K562 (cell line): ENCODE data around the gene ARMCX6. TPM values are rescaled to one million over a fixed set of nuclear protein-coding genes. Genes with fewer than 3 reads are reported as not detected.

Source experiments
- ATAC-seq: fragments of 200-7000 bp; cut with Tn5 transposase; 3 replicates; pipeline ENCODE4 v1.9.1; 2020; ENCODE audit warnings: moderate library complexity
- BruUV-seq: library from RNA; stranded (reverse); fragments of 400-500 nt; replicated peaks from 2 replicates; lab custom pipeline; 2021; lab: Mats Ljungman, UMichigan
- CTCF ChIA-PET: fragments of 300-600 bp; formaldehyde crosslinking; extraction: SDS; loops from one replicate; lab custom pipeline; 2021; ENCODE audit warnings: low intra/inter-chr PET ratio; lab: Yijun Ruan, JAX
- POLR2A ChIA-PET: fragments of 300-600, 350-650 bp; sonication (Branson Sonifier 250); formaldehyde crosslinking; extraction: SDS; loops from one replicate; lab custom pipeline; 2021; ENCODE audit warnings: antibody characterized with exemption, inconsistent platforms; lab: Yijun Ruan, JAX
- DNase-seq, 4 experiments: peaks; one replicate each; pipeline versions ENCODE4 v3.0.0 to v3.0.0-alpha.2; 2011 to 2018; ENCODE audit warnings: low spot score in 3 of 4, mixed read lengths in 3 of 4; ENCODE audit errors: extremely low read depth in 1 of 4
- FAIRE-seq: peaks from 2 replicates; lab custom pipeline; 2011; peaks lifted over from hg19 to GRCh38; lab: Jason Lieb, UNC
- H2AFZ ChIP-seq: 2 replicates; pipeline ENCODE4 v1.6.0; 2011; ENCODE audit warnings: low read depth, low read length, control low read depth, inconsistent platforms
- H3K27ac ChIP-seq: fragments of 200-600 bp; 3 replicates; pipeline ENCODE4 v1.8.0; 2011; ENCODE audit warnings: low read depth, mild to moderate bottlenecking, control low read depth, inconsistent platforms, low read length, moderate library complexity, mixed read lengths; ENCODE audit errors: extremely low read depth
- H3K27me3 ChIP-seq, 2 experiments: fragments of 300-600 bp in 1 of 2; 2 replicates in 1 of 2; 3 replicates in 1 of 2; pipeline versions ENCODE4 v1.6.0 to v1.8.0; 2011; ENCODE audit warnings: inconsistent platforms in 2 of 2, low read length in 2 of 2, mild to moderate bottlenecking in 1 of 2, mixed read lengths in 1 of 2, moderate library complexity in 1 of 2; ENCODE audit not compliant: control insufficient read depth in 2 of 2, insufficient read depth in 2 of 2
- H3K36me3 ChIP-seq: fragments of 300-600 bp; 3 replicates; pipeline ENCODE4 v1.8.0; 2011; ENCODE audit warnings: mild to moderate bottlenecking, low read length, inconsistent platforms; ENCODE audit not compliant: control insufficient read depth, insufficient read depth
- H3K4me1 ChIP-seq, 2 experiments: fragments of 200-600 bp in 1 of 2; replicated peaks in 1 of 2; 2 replicates in 1 of 2; 3 replicates in 1 of 2; pipeline versions ENCODE4 v1.5.1 to v1.8.0; 2011; ENCODE audit warnings: inconsistent platforms in 2 of 2, low read length in 2 of 2, mild to moderate bottlenecking in 1 of 2, mixed read lengths in 1 of 2, moderate library complexity in 1 of 2; ENCODE audit not compliant: control insufficient read depth in 2 of 2, insufficient read depth in 2 of 2
- H3K4me2 ChIP-seq: 2 replicates; pipeline ENCODE4 v1.6.1; 2011; ENCODE audit warnings: low read length, control low read depth, inconsistent platforms, mixed read lengths; ENCODE audit not compliant: insufficient read depth
- H3K4me3 ChIP-seq: fragments of 200-600 bp; sonication (generic), shearing (Covaris generic); 2 replicates; pipeline ENCODE4 v1.5.1; 2016; ENCODE audit warnings: control low read depth, inconsistent platforms
- H3K79me2 ChIP-seq: fragments of 200-600 bp; 3 replicates; pipeline ENCODE4 v1.8.0; 2011; ENCODE audit warnings: low read length, inconsistent platforms; ENCODE audit not compliant: control insufficient read depth, insufficient read depth
- H3K9ac ChIP-seq, 2 experiments: 2 replicates each; pipeline versions ENCODE4 v1.6.0 to v1.6.1; 2011; ENCODE audit warnings: low read depth in 2 of 2, low read length in 2 of 2, control low read depth in 1 of 2, inconsistent platforms in 1 of 2, mild to moderate bottlenecking in 1 of 2, mixed read lengths in 1 of 2; ENCODE audit not compliant: insufficient read depth in 1 of 2
- H3K9me1 ChIP-seq: one replicate; pipeline ENCODE4 v1.6.0; 2011; ENCODE audit warnings: inconsistent platforms, mild to moderate bottlenecking, low read length, moderate library complexity; ENCODE audit not compliant: control insufficient read depth, insufficient read depth
- H3K9me3 ChIP-seq: replicated peaks from 2 replicates; pipeline ENCODE4 v1.5.1; 2011; ENCODE audit warnings: low read depth, low read length, inconsistent platforms; ENCODE audit not compliant: control insufficient read depth, insufficient read depth
- H4K20me1 ChIP-seq: replicated peaks from 2 replicates; pipeline ENCODE4 v1.6.1; 2011; ENCODE audit warnings: low read length, inconsistent platforms, mixed read lengths; ENCODE audit not compliant: control insufficient read depth, insufficient read depth
- MEIS2 ChIP-seq: fragments of 450-650 bp; IDR thresholded peaks from 2 replicates; pipeline ENCODE4 v1.6.1; 2014; ENCODE audit warnings: mild to moderate bottlenecking; ENCODE audit not compliant: partially characterized antibody
- MYBL2 ChIP-seq, 2 experiments: fragments of 450-650 bp in 1 of 2; sonication (generic) in 1 of 2; formaldehyde crosslinking in 1 of 2; IDR thresholded peaks; 2 replicates each; pipeline versions ENCODE4 v1.6.1 to v1.8.1; 2017 to 2022; ENCODE audit warnings: borderline replicate concordance in 1 of 2, inconsistent platforms in 1 of 2, low read depth in 1 of 2, mild to moderate bottlenecking in 1 of 2, missing genetic modification reagents in 1 of 2, moderate library complexity in 1 of 2
- PBX2 ChIP-seq, 2 experiments: IDR thresholded peaks in 1 of 2; conservative IDR thresholded peaks in 1 of 2; 2 replicates each; pipeline ENCODE4 v1.6.1; 2016; ENCODE audit warnings: low read depth in 2 of 2, mild to moderate bottlenecking in 1 of 2, missing compliant biosample characterization in 1 of 2, missing genetic modification characterization in 1 of 2, moderate library complexity in 1 of 2
- ZNF407 ChIP-seq: fragments of 450-650 bp; IDR thresholded peaks from 2 replicates; pipeline ENCODE4 v1.6.1; 2016; ENCODE audit warnings: low read depth
- WGBS: fragments of 100-300 bp; shearing (Covaris generic); methylation state at CpG from one replicate; pipeline ENCODE4 v1.1.6; 2016; ENCODE audit warnings: low coverage, mixed read lengths; ENCODE audit not compliant: insufficient coverage; ENCODE audit errors: missing lambda C conversion rate; 5-methylcytosine and 5-hydroxymethylcytosine counted together
- in situ Hi-C: fragments of 300-500 bp; cut with MboI; formaldehyde crosslinking; loops from 4 replicates; pipeline ENCODE4 v1.15.0; 2018; ENCODE audit warnings: inconsistent platforms, mixed read lengths
- intact Hi-C: fragments of 100-400 bp; cut with micrococcal nuclease; formaldehyde crosslinking; loops from 2 replicates; pipeline ENCODE4 v1.14.2; 2022
- polyA plus RNA-seq, 8 experiments: library from polyadenylated mRNA; depleted of rRNA in 4 of 8; stranded (reverse) in 5 of 8; unstranded in 3 of 8; fragments of >200 nt; fragmentation: Nextera tagmentation in 2 of 8; fragmentation: Illumina TruSeq in 1 of 8; extraction: Ambion mirVana in 2 of 8; extraction: Trizol in 1 of 8; gene quantifications; 2 replicates each; pipeline versions ENCODE4 v1.2.1 to v1.2.3, GENCODE V29; 2011 to 2014; ENCODE audit warnings: inconsistent platforms in 1 of 8, missing spikeins in 1 of 8
- total RNA-seq, 7 experiments: library from RNA; depleted of rRNA in 6 of 7; stranded (reverse); fragments of >200 nt in 6 of 7; fragmentation: Illumina TruSeq in 2 of 7; extraction: Trizol in 2 of 7; gene quantifications; 2 replicates each; pipeline versions ENCODE4 v1.2.1 to v1.2.3, GENCODE V29; 2011 to 2021; ENCODE audit warnings: low replicate concordance in 1 of 7

The ARMCX6 gene
- total and polyA plus RNA-seq, 9 of the 15 experiments (the other 6 are each of a cell fraction or from before 2014, with no cell fraction given) = 15.4 to 41.2 (median 24.6) TPM

GRCh38 chrX:101655534-101655933 lies 37.7 kb upstream of the ARMCX6 start:
- POLR2A ChIA-PET = no interaction called here
- in situ Hi-C loops = no loop called here

More at GRCh38 chrX:101655534-101655933, 37.7 kb upstream of the ARMCX6 start:
- intact Hi-C loops = no loop called here
- peaks cover 0 to 17% of the 10 kb centered on the region in 2 experiments; a peak in 2 of 5 replicates for H3K27me3 ChIP-seq
- H3K27ac ChIP-seq = no peak overlapping the region
- H3K9me1 ChIP-seq = no peaks in the 10 kb centered on the region
- no peak overlapping the region for H2AFZ ChIP-seq
- H3K4me2 ChIP-seq = no peak overlapping the region
- H3K4me1 ChIP-seq = no peaks in the 10 kb centered on the region; a peak in 1 of 5 replicates
- no peak for FAIRE-seq
- BruUV-seq = no TSS peak
- CTCF ChIA-PET = no interaction called here
- no peak for ATAC-seq
- 0% methylated on average over 3 of the region's 3 CpGs for whole genome bisulfite sequencing
- H3K9ac ChIP-seq = no peak overlapping the region
- H3K4me3 ChIP-seq = no peak overlapping the region
- DNase-seq = no peak
- H3K36me3 ChIP-seq = no peaks in the 10 kb centered on the region
- no peaks in the 10 kb centered on the region for H3K79me2 ChIP-seq
- H3K9me3 ChIP-seq = no peaks in the 10 kb centered on the region
- H4K20me1 ChIP-seq = no peaks in the 10 kb centered on the region
- no peak for TF ChIP-seq MYBL2 (IDR thresholded peaks at IDR 0.05; ENCODE audit: low read depth)
- TF ChIP-seq MYBL2 (CRISPR knock-in tag; IDR thresholded peaks at IDR 0.05; ENCODE audit: borderline replicate concordance) = no peak
- no peak for TF ChIP-seq ZNF407
- TF ChIP-seq PBX2 (CRISPR knock-in tag; IDR thresholded peaks at IDR 0.05; ENCODE audit: low read depth) = no peak
- TF ChIP-seq PBX2 (tag; conservative IDR thresholded peaks at IDR 0.05; ENCODE audit: low read depth) = 0 out of 2 replicates have a peak, but pooled peaks have one; percentile 39
- peak; percentile 13 for TF ChIP-seq MEIS2
